Left lung (tissue), 10 donors: ENCODE results near the gene SLC16A10. TPM values are rescaled to one million over a fixed set of nuclear protein-coding genes. Genes with fewer than 3 reads are reported as not detected.

Experiments used
- ATAC-seq: fragments of 200-7000 bp; cut with Tn5 transposase; one replicate; pipeline ENCODE4 v1.9.1; 2020; ENCODE audit warnings: moderate library complexity
- DNase-seq, 4 donors: peaks; one replicate each; pipeline ENCODE4 v3.0.0-alpha.2; 2013 to 2020
- H3K27ac ChIP-seq, 2 donors: fragments of 200-600 bp; sonication (generic) in 1 of 2; one replicate each; pipeline versions ENCODE4 v1.5.0 to v1.8.0; 2020 to 2021
- H3K27me3 ChIP-seq, 2 donors: fragments of 200-600 bp; sonication (generic) in 1 of 2; one replicate each; pipeline versions ENCODE4 v1.5.0 to v1.8.0; 2020 to 2021
- H3K36me3 ChIP-seq, 2 donors: fragments of 200-600 bp; sonication (generic) in 1 of 2; one replicate each; pipeline versions ENCODE4 v1.5.0 to v1.8.0; 2020 to 2021
- H3K4me1 ChIP-seq, 2 donors: fragments of 200-600 bp; one replicate each; pipeline ENCODE4 v1.8.0; 2021
- H3K4me3 ChIP-seq, 2 donors: fragments of 200-600 bp; sonication (generic) in 1 of 2; one replicate each; pipeline versions ENCODE4 v1.5.0 to v1.8.0; 2020 to 2021; ENCODE audit warnings: mild to moderate bottlenecking in 1 of 2
- H3K9me3 ChIP-seq, 2 donors: fragments of 200-600 bp; sonication (generic) in 1 of 2; one replicate each; pipeline versions ENCODE4 v1.5.0 to v1.8.0; 2020 to 2021
- CTCF ChIP-seq, 2 donors: fragments of 200-600 bp; sonication (generic) in 1 of 2; IDR thresholded peaks; one replicate each; pipeline versions ENCODE4 v1.5.0 to v1.8.0; 2021; ENCODE audit warnings: antibody characterized with exemption in 2 of 2
- intact Hi-C, 2 donors: fragments of 100-400 bp; cut with DNase I; formaldehyde crosslinking; loops; one replicate each; pipeline versions ENCODE4 v1.11.2 to v1.14.2; 2022
- polyA plus RNA-seq, 6 donors: library from polyadenylated mRNA; unstranded; fragments of 120-200 nt; gene quantifications; one replicate each; pipeline ENCODE4 v1.2.1, GENCODE V29; 2013; ENCODE audit not compliant: insufficient read length in 6 of 6
- total RNA-seq, 2 donors: library from RNA; stranded (reverse); fragmentation: NEBNext Ultra II Directional; extraction: Animal tissue kit (Norgen Biotek cat#: 25700); gene quantifications; one replicate each; pipeline ENCODE4 v1.2.1, GENCODE V29; 2021
- donor health status: DM: no; HTN: yes; CAD: no.
- donor health status: DM: no; HTN: no; CAD: no.

SLC16A10 gene
- total and polyA plus RNA-seq, 8 donors: 5.9 to 9.7 (median 8.0) TPM

DNA sequence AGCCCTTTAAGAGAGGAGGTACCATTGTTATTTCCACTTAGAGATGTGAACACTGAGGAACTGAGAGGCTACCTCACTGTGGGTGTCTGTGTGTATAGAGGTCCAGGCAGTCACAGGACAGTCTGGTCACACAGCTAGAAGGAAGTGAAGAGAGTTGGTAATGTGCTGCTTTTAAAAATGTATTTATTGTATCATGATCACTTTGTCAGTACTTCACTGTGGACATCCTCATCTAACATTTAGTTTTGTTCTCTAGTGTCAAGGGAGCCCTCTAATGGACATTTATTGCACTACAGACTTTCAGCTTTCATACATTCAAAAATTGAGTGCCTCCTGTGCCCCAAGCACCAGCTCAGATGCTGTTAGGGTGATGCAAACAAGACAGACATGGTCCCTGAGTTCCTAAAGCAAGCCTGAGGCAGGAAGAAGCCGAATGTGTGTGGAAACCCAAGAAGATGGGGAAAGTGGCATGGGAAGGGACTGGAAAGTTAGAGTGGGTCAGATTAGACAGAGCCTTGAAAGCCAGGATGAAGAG is 123.0 kb downstream of the SLC16A10 start:
- TF ChIP-seq CTCF (IDR thresholded peaks at IDR 0.05): peak; percentile 62 to 64
- no peaks in the 10 kb centered on the region for H3K36me3 ChIP-seq
- no peaks in the 10 kb centered on the region for H3K9me3 ChIP-seq
- ATAC-seq (peak; percentile 91), DNase-seq (peak in 2 of 4 donors; percentile 35 to 58)
- no peaks in the 10 kb centered on the region for H3K4me1 ChIP-seq
- H3K4me3 ChIP-seq: no peak overlapping the region
- no peaks in the 10 kb centered on the region for H3K27me3 ChIP-seq
- no peak overlapping the region for H3K27ac ChIP-seq
- intact Hi-C loops: loop anchor here in 1 of 2 donors (5.0 kb wide), 1 partner anchor 148 kb away; no protein-coding TSS in a partner anchor

- Histone ChIP-seq H3K36me3 (no peaks in the 10 kb centered on the region), H3K27ac (no peak overlapping the region), H3K4me1 (no peaks in the 10 kb centered on the region), H3K4me3 (no peak overlapping the region), H3K27me3 (no peaks in the 10 kb centered on the region), H3K9me3 (no peaks in the 10 kb centered on the region)
- TF ChIP-seq CTCF (IDR thresholded peaks at IDR 0.05): no peak
- no peak for DNase-seq
- intact Hi-C loops: loop anchor here in 1 of 2 donors (5.0 kb wide), 1 partner anchor 149 kb away; no protein-coding TSS in a partner anchor
- peak; percentile 29 for ATAC-seq
Measured at GRCh38 chr6:111211411-111212030, 124.2 kb downstream of the SLC16A10 start.

- intact Hi-C loops: loop anchor here in 1 of 2 donors (5.0 kb wide), 1 partner anchor 150 kb away; no protein-coding TSS in a partner anchor
- ATAC-seq: no peak
- TF ChIP-seq CTCF (IDR thresholded peaks at IDR 0.05): no peak
Measured at GRCh38 chr6:111212625-111213024, 125.3 kb downstream of the SLC16A10 start.

DNA sequence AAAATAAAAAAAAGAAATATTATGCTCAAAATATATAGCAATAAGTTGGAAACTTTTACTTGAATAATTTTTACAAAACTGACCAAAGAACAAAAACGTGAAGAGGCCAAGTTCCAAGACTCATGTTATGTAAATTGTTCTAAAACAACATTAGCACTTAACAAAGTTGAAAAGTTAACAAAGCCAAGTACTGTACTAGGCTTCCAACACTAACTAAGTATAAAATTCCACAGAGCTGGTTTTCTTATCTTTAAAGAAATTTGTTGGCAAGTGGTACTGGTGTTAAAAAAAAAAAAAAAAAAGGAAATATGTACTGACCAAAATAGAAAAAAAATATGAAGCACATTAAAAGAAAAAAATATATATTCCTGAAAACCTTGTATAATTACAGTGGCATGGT is 127.8 kb downstream of the SLC16A10 start:
- Histone ChIP-seq H3K9me3 (no peaks in the 10 kb centered on the region), H3K27ac (no peak overlapping the region), H3K27me3 (no peaks in the 10 kb centered on the region), H3K4me3 (no peak overlapping the region), H3K4me1 (no peaks in the 10 kb centered on the region), H3K36me3 (no peaks in the 10 kb centered on the region)
- DNase-seq (peak in 1 of 4 donors; percentile 24), ATAC-seq (peak; percentile 13)
- no peak for TF ChIP-seq CTCF (IDR thresholded peaks at IDR 0.05)
- intact Hi-C loops: no loop called here

More at GRCh38 chr6:111212625-111213024, 125.3 kb downstream of the SLC16A10 start:
- Histone ChIP-seq H3K27ac (no peak overlapping the region), H3K9me3 (no peaks in the 10 kb centered on the region), H3K27me3 (no peaks in the 10 kb centered on the region), H3K36me3 (no peaks in the 10 kb centered on the region), H3K4me1 (no peaks in the 10 kb centered on the region), H3K4me3 (no peak overlapping the region)
- no peak for DNase-seq

DNA sequence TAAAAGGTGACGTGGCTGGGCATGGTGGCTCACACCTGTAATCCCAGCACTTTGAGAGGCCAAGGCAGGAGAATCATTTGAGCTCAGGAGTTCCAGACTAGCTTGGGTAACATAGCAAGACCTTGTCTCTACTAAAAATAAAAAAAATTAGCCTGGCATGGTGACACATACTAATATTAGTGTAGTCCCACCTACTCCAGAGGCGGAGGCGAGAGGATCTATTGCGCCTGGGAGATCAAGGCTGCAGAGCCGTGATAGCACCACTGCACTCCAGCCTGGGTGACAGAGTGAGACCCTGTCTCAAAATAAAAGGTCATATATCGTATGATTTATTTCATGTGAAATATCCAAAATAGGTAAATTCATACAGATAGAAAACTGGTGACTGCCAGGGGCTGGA is 132.5 kb downstream of the SLC16A10 start:
- Histone ChIP-seq H3K4me1 (no peaks in the 10 kb centered on the region), H3K4me3 (no peak overlapping the region), H3K9me3 (no peaks in the 10 kb centered on the region), H3K27ac (no peak overlapping the region), H3K36me3 (no peaks in the 10 kb centered on the region), H3K27me3 (no peaks in the 10 kb centered on the region)
- no peak for DNase-seq
- intact Hi-C loops: no loop called here
- TF ChIP-seq CTCF (IDR thresholded peaks at IDR 0.05): no peak
- ATAC-seq: no peak
